H9 (cell line): ENCODE results near the gene C1QL4. TPM values are rescaled to one million over a fixed set of nuclear protein-coding genes. Genes with fewer than 3 reads are reported as not detected.

Source experiments
- DNase-seq: peaks from one replicate; pipeline ENCODE4 v3.0.0-alpha.2; 2017
- H2AFZ ChIP-seq: one replicate; pipeline ENCODE4 v1.6.1; 2013; ENCODE audit warnings: mild to moderate bottlenecking, low read length, control low read depth, moderate library complexity
- H2AK5ac ChIP-seq: 2 replicates; pipeline ENCODE4 v1.6.1; 2013; ENCODE audit warnings: low read length, control low read depth, mixed read lengths; ENCODE audit not compliant: insufficient read length
- H2BK120ac ChIP-seq: one replicate; pipeline ENCODE4 v1.6.1; 2013; ENCODE audit warnings: low read depth, mild to moderate bottlenecking, low read length, control low read depth, inconsistent platforms; ENCODE audit not compliant: poor library complexity, severe bottlenecking
- H2BK12ac ChIP-seq: 2 replicates; pipeline ENCODE4 v1.6.1; 2013; ENCODE audit warnings: low read length, control low read depth, mixed read lengths, low read depth; ENCODE audit not compliant: insufficient read length
- H2BK15ac ChIP-seq: 2 replicates; pipeline ENCODE4 v1.6.1; 2013; ENCODE audit warnings: low read depth, low read length, control low read depth
- H2BK20ac ChIP-seq: one replicate; pipeline ENCODE4 v1.6.1; 2013; ENCODE audit warnings: low read depth, mild to moderate bottlenecking, low read length, control low read depth, inconsistent platforms; ENCODE audit not compliant: poor library complexity, severe bottlenecking
- H2BK5ac ChIP-seq: 2 replicates; pipeline ENCODE4 v1.6.1; 2013; ENCODE audit warnings: low read length, control low read depth, mixed read lengths; ENCODE audit not compliant: insufficient read length
- H3K14ac ChIP-seq: 2 replicates; pipeline ENCODE4 v1.6.1; 2013; ENCODE audit warnings: low read length, control low read depth; ENCODE audit not compliant: insufficient read depth
- H3K18ac ChIP-seq: 2 replicates; pipeline ENCODE4 v1.6.1; 2013; ENCODE audit warnings: low read depth, mild to moderate bottlenecking, mixed read lengths, low read length, control low read depth; ENCODE audit not compliant: insufficient read length
- H3K23ac ChIP-seq: 2 replicates; pipeline ENCODE4 v1.6.1; 2013; ENCODE audit warnings: low read length, control low read depth, mixed read lengths, low read depth; ENCODE audit not compliant: insufficient read length
- H3K23me2 ChIP-seq: 2 replicates; pipeline ENCODE4 v1.6.1; 2013; ENCODE audit warnings: low read depth, mild to moderate bottlenecking, mixed read lengths, low read length, control low read depth; ENCODE audit not compliant: insufficient read length, poor library complexity, severe bottlenecking
- H3K27ac ChIP-seq: 2 replicates; pipeline ENCODE4 v1.5.1; 2013; ENCODE audit warnings: low read length, control low read depth, mixed read lengths, low read depth; ENCODE audit not compliant: insufficient read length
- H3K27me3 ChIP-seq: 2 replicates; pipeline ENCODE4 v1.6.1; 2013; ENCODE audit warnings: low read length, control low read depth, inconsistent platforms; ENCODE audit not compliant: insufficient read depth
- H3K4ac ChIP-seq: 2 replicates; pipeline ENCODE4 v1.6.1; 2013; ENCODE audit warnings: low read depth, mild to moderate bottlenecking, control low read depth, inconsistent platforms, low read length, moderate library complexity
- H3K4me1 ChIP-seq: 2 replicates; pipeline ENCODE4 v1.6.1; 2013; ENCODE audit warnings: low read length, control low read depth, inconsistent platforms; ENCODE audit not compliant: insufficient read depth
- H3K4me2 ChIP-seq: 2 replicates; pipeline ENCODE4 v1.6.1; 2013; ENCODE audit warnings: low read length, control low read depth, mixed read lengths; ENCODE audit not compliant: insufficient read length, insufficient read depth
- H3K56ac ChIP-seq: 2 replicates; pipeline ENCODE4 v1.6.1; 2013; ENCODE audit warnings: low read depth, mild to moderate bottlenecking, mixed read lengths, low read length, control low read depth; ENCODE audit not compliant: insufficient read length
- H3K79me1 ChIP-seq: 2 replicates; pipeline ENCODE4 v1.6.1; 2013; ENCODE audit warnings: low read depth, mild to moderate bottlenecking, moderate library complexity, low read length, control low read depth, inconsistent platforms; ENCODE audit not compliant: insufficient read depth, poor library complexity, severe bottlenecking
- H3K79me2 ChIP-seq: 2 replicates; pipeline ENCODE4 v1.6.1; 2013; ENCODE audit warnings: low read length, control low read depth, inconsistent platforms; ENCODE audit not compliant: insufficient read depth
- H3K9ac ChIP-seq: 2 replicates; pipeline ENCODE4 v1.6.1; 2013; ENCODE audit warnings: low read length, control low read depth, mixed read lengths; ENCODE audit not compliant: insufficient read length; ENCODE audit errors: extremely low read depth
- H3K9me3 ChIP-seq: one replicate; pipeline ENCODE4 v1.6.1; 2013; ENCODE audit warnings: low read depth, low read length, inconsistent platforms; ENCODE audit not compliant: control insufficient read depth
- H3T11ph ChIP-seq: one replicate; pipeline ENCODE4 v1.6.1; 2013; ENCODE audit warnings: mild to moderate bottlenecking, low read length, control low read depth, inconsistent platforms
- H4K20me1 ChIP-seq: one replicate; pipeline ENCODE4 v1.6.1; 2013; ENCODE audit not compliant: control insufficient read depth, insufficient read length, insufficient read depth
- H4K5ac ChIP-seq: 2 replicates; pipeline ENCODE4 v1.6.1; 2013; ENCODE audit warnings: low read depth, mild to moderate bottlenecking, mixed read lengths, low read length, control low read depth; ENCODE audit not compliant: insufficient read length
- H4K8ac ChIP-seq: replicated peaks from 2 replicates; pipeline ENCODE4 v1.6.1; 2013; ENCODE audit warnings: low read length, control low read depth, mixed read lengths, low read depth; ENCODE audit not compliant: insufficient read length
- H4K91ac ChIP-seq: 2 replicates; pipeline ENCODE4 v1.6.1; 2013; ENCODE audit warnings: low read depth, mild to moderate bottlenecking, moderate library complexity, mixed read lengths, low read length, control low read depth; ENCODE audit not compliant: insufficient read length
- H3K27ac Mint-ChIP-seq, 3 experiments: 2 replicates in 2 of 3; 3 replicates in 1 of 3; pipeline ENCODE4 v1.8.0; 2020 to 2021; ENCODE audit warnings: mixed read lengths in 3 of 3, mild to moderate bottlenecking in 1 of 3, moderate library complexity in 1 of 3
- H3K27me3 Mint-ChIP-seq: 2 replicates; pipeline ENCODE4 v1.8.0; 2021; ENCODE audit warnings: low read depth, mild to moderate bottlenecking, moderate library complexity, mixed read lengths
- H3K36me3 Mint-ChIP-seq, 3 experiments: 2 replicates in 2 of 3; 3 replicates in 1 of 3; pipeline ENCODE4 v1.8.0; 2020 to 2021; ENCODE audit warnings: low read depth in 3 of 3, mixed read lengths in 3 of 3; ENCODE audit not compliant: insufficient read depth in 1 of 3
- H3K4me1 Mint-ChIP-seq, 2 experiments: 2 replicates each; pipeline ENCODE4 v1.8.0; 2020; ENCODE audit warnings: mixed read lengths in 2 of 2
- H3K4me3 Mint-ChIP-seq, 2 experiments: 2 replicates in 1 of 2; 3 replicates in 1 of 2; pipeline ENCODE4 v1.8.0; 2020 to 2021; ENCODE audit warnings: mild to moderate bottlenecking in 2 of 2, mixed read lengths in 2 of 2, moderate library complexity in 1 of 2
- H3K9me3 Mint-ChIP-seq, 2 experiments: 2 replicates in 1 of 2; 3 replicates in 1 of 2; pipeline ENCODE4 v1.8.0; 2020; ENCODE audit warnings: mild to moderate bottlenecking in 2 of 2, mixed read lengths in 2 of 2, moderate library complexity in 1 of 2
- CTCF ChIP-seq: fragments of 200-600 bp; sonication (generic); conservative IDR thresholded peaks from 3 replicates; pipeline ENCODE4 v1.8.0; 2021; ENCODE audit warnings: antibody characterized with exemption, mild to moderate bottlenecking
- WGBS: extraction: QIAGEN DNeasy Blood & Tissue Kit; methylation state at CpG from one replicate; pipeline ENCODE4 v1.1.7; 2013; ENCODE audit warnings: missing lambda C conversion rate, low lambda C conversion rate, mixed read lengths; ENCODE audit not compliant: insufficient read length; ENCODE audit errors: extremely low coverage; 5-methylcytosine and 5-hydroxymethylcytosine counted together
- total RNA-seq: library from RNA; stranded (reverse); gene quantifications from 2 replicates; pipeline ENCODE4 v1.2.1, GENCODE V29; 2021

The C1QL4 gene
- total RNA-seq, 1 experiment from 2014 or later: 1.9 TPM

GRCh38 chr12:49330032-49330619 is 6.9 kb downstream of the C1QL4 start:
- no peak overlapping the region for H3T11ph ChIP-seq
- H3K56ac ChIP-seq: no peak overlapping the region
- no peak for DNase-seq
- no peak overlapping the region for H2BK5ac ChIP-seq
- no peak overlapping the region for H3K9ac ChIP-seq
- H3K4me2 ChIP-seq: no peak overlapping the region
- H3K27ac ChIP-seq: no peak overlapping the region
- H3K14ac ChIP-seq: no peak overlapping the region
- no peak overlapping the region for H4K5ac ChIP-seq
- no peak overlapping the region for H2BK12ac ChIP-seq
- H3K18ac ChIP-seq: no peak overlapping the region
- no peak overlapping the region for H3K27ac Mint-ChIP-seq
- H3K4ac ChIP-seq: no peak overlapping the region
- H2BK120ac ChIP-seq: no peak overlapping the region
- no peaks in the 10 kb centered on the region for H3K9me3 Mint-ChIP-seq
- H3K23me2 ChIP-seq: no peaks in the 10 kb centered on the region
- peaks cover 7% of the 10 kb centered on the region; the same call in 1 of the 2 replicates for H3K27me3 ChIP-seq
- H3K79me1 ChIP-seq: no peaks in the 10 kb centered on the region
- no peak overlapping the region for H2AK5ac ChIP-seq
- peaks cover 28% of the 10 kb centered on the region for H3K27me3 Mint-ChIP-seq
- H2BK15ac ChIP-seq: no peak overlapping the region
- H3K4me3 Mint-ChIP-seq: no peak overlapping the region
- H4K8ac ChIP-seq: no peak overlapping the region
- H3K9me3 ChIP-seq: no peaks in the 10 kb centered on the region
- no peak overlapping the region for H2BK20ac ChIP-seq
- H3K36me3 Mint-ChIP-seq: peaks cover 19 to 53% (median 51%) of the 10 kb centered on the region in 3 experiments; a peak in 6 of 7 replicates
- H2AFZ ChIP-seq: no peak overlapping the region
- H3K4me1 Mint-ChIP-seq: 0 out of 4 replicates have a peak, but pooled peaks cover 0 to 2% of the 10 kb centered on the region in 2 experiments
- no peaks in the 10 kb centered on the region for H3K79me2 ChIP-seq
- no peak overlapping the region for H3K23ac ChIP-seq
- H4K20me1 ChIP-seq: no peaks in the 10 kb centered on the region
- TF ChIP-seq CTCF: no peak
- no peaks in the 10 kb centered on the region for H3K4me1 ChIP-seq
- no peak overlapping the region for H4K91ac ChIP-seq
- no CpG with 5 or more reads among the region's 7 CpGs for WGBS
